HUDEP-2 (cell line): ENCODE measurements around the gene RMP24.
"Not testable (repeated sequence)": the region's sequence is repeated elsewhere in the genome, so short reads cannot be mapped to it uniquely, and the experiment has no call there.

Experiments used
- DNase-seq, 76 experiments: peaks; one replicate each; lab custom pipeline; 2025; ENCODE audit not compliant: unreplicated experiment in 76 of 76; lab: John Stamatoyannopoulos, UW

Gene RMP24

DNA sequence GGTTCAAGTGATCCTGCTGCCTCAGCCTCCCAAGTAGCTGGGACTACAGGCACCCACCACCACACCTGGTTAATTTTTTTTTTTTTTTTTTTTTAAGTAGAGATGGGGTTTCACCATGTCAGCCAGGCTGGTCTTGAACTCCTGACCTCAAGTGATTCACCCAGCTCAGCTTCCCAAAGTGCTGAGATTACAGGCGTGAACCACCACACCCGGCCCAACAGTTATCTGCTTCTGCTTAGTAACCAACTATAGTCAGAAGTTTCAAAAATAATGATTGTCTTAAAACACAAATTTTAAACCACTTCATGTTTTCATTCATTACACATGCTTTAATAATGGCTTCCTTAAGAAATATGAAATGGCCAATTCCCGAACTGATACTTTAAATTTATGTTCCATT, 51.8 kb downstream of the RMP24 start:
- not testable (repeated sequence) for DNase-seq

DNA sequence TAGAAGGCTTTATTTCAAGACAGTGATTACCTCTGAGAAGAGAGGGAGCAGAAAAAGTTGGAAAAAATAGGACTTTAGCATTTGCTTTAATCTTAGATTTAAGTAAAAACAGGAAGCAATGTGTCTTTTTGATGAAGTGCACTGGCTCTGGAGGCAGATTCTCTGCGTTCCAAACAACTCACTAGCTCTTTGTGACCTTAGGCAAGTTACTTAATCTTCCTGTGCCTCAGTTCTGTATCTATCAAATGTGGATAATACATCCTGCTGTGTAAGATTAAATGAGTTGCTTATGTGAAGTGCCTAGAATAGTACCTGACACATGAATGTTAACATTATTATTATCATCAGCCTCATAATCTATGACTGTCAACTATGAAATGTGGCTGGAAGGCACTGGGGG, 52.5 kb downstream of the RMP24 start:
- DNase-seq = no peak

DNA sequence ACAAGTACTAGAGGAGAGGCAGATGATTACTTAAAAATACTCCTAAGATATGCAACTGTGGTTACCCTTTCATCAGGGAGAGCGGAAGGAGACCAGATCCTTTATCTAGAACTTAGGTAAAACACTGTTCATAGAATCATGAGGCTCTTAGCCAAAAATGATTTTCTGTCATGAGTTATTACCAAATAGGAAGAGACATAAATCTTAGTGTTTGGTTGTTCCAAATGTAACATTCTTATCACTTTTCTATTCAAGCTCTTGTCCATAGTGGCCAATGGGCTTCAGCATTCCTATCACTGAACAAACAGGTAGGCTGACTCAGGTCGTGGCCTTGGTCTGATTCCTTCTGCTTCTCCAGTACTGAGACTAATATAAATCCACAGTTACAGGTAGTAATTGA, 56.4 kb downstream of the RMP24 start:
- no peak for DNase-seq
